ENCODE data around the gene CHRND.

CHRND gene

GRCh38 chr2:232486558-232487384 is 39.2 kb upstream of the CHRND start:
- DNase-seq: peak in 2 of 42 donors; percentile 1
- intact Hi-C loops (cut with DNase I): no loop called here

- no peak for DNase-seq
- intact Hi-C loops (cut with DNase I): no loop called here
Observed at GRCh38 chr2:232487385-232488096, 38.4 kb upstream of the CHRND start, which contains the start of gene ECEL1. TSS of gene ECEL1 (minus strand) at chr2:232487834. CDS start at chr2:232486653, 1,181 bp downstream.

- peak in 2 of 42 donors; percentile 1 for DNase-seq
- intact Hi-C loops (cut with DNase I): no loop called here
Observed at GRCh38 chr2:232488097-232488711, 37.8 kb upstream of the CHRND start.

- peak in 2 of 42 donors; percentile 1 for DNase-seq
- intact Hi-C loops (cut with DNase I): no loop called here
Observed at GRCh38 chr2:232488721-232489300, 37.1 kb upstream of the CHRND start.

- DNase-seq: peak in 3 of 42 donors; percentile 1 to 2 (median 1)
- intact Hi-C loops (cut with DNase I): no loop called here
Observed at GRCh38 chr2:232489516-232490220, 36.3 kb upstream of the CHRND start.

- DNase-seq: peak in 2 of 42 donors; percentile 0 to 2
- intact Hi-C loops (cut with DNase I): no loop called here
Observed at GRCh38 chr2:232490221-232491138, 35.5 kb upstream of the CHRND start.

- intact Hi-C loops (cut with DNase I): no loop called here
- peak in 1 of 42 donors; percentile 3 for DNase-seq
Observed at GRCh38 chr2:232491139-232491780, 34.7 kb upstream of the CHRND start.

- peak in 1 of 42 donors; percentile 0 for DNase-seq
- intact Hi-C loops (cut with DNase I): no loop called here
Observed at GRCh38 chr2:232492236-232492848, 33.6 kb upstream of the CHRND start.

- intact Hi-C loops (cut with DNase I): no loop called here
- DNase-seq: no peak
Observed at GRCh38 chr2:232492963-232493700, 32.8 kb upstream of the CHRND start.

GRCh38 chr2:232493701-232494474 is 32.1 kb upstream of the CHRND start:
- intact Hi-C loops (cut with DNase I): no loop called here
- DNase-seq: no peak

- no peak for DNase-seq
- intact Hi-C loops (cut with DNase I): no loop called here
Observed at GRCh38 chr2:232494542-232494941, 31.4 kb upstream of the CHRND start.

GRCh38 chr2:232495292-232495691 is 30.7 kb upstream of the CHRND start:
- intact Hi-C loops (cut with DNase I): no loop called here
- no peak for DNase-seq

GRCh38 chr2:232496501-232497270 is 29.3 kb upstream of the CHRND start:
- intact Hi-C loops (cut with DNase I): no loop called here
- DNase-seq: no peak

- intact Hi-C loops (cut with DNase I): no loop called here
Observed at GRCh38 chr2:232497348-232497747, 28.6 kb upstream of the CHRND start.

GRCh38 chr2:232498452-232498851 is 27.5 kb upstream of the CHRND start:
- intact Hi-C loops (cut with DNase I): no loop called here
- DNase-seq: no peak

More at GRCh38 chr2:232497348-232497747, 28.6 kb upstream of the CHRND start:
- no peak for DNase-seq
